H4 (cell line): ENCODE data around the gene AKAP8. TPM values are rescaled to one million over a fixed set of nuclear protein-coding genes. Genes with fewer than 3 reads are reported as not detected.

Experiments used
- DNase-seq: peaks from one replicate; pipeline ENCODE4 v3.0.0-alpha.2; 2015; ENCODE audit warnings: low spot score
- total RNA-seq: library from RNA; depleted of rRNA; stranded (reverse); fragments of >200 nt; shearing (Covaris generic); gene quantifications from 2 replicates; pipeline ENCODE4 v1.2.3, GENCODE V29; 2014

AKAP8 gene
- total RNA-seq, 1 experiment from 2014 or later: 14.4 TPM

- peak; percentile 42 for DNase-seq
Observed at GRCh38 chr19:15332311-15332996, 47.1 kb downstream of the AKAP8 start, which contains the start of gene BRD4. Gene BRD4, minus strand, starts transcription at chr19:15332539. Its CDS starts 59,440 bp downstream, at chr19:15273099.

- no peak for DNase-seq
Observed at GRCh38 chr19:15331419-15332310, 47.9 kb downstream of the AKAP8 start.

- DNase-seq: peak; percentile 36
Observed at GRCh38 chr19:15330801-15331418, 48.7 kb downstream of the AKAP8 start.

- no peak for DNase-seq
Observed at GRCh38 chr19:15328312-15328711, 51.3 kb downstream of the AKAP8 start.

- no peak for DNase-seq
Observed at GRCh38 chr19:15324791-15325519, 54.6 kb downstream of the AKAP8 start.

- DNase-seq: no peak
Observed at GRCh38 chr19:15323496-15324235, 55.9 kb downstream of the AKAP8 start.

- DNase-seq: no peak
Observed at GRCh38 chr19:15321739-15322138, 57.8 kb downstream of the AKAP8 start.

- DNase-seq: no peak
Observed at GRCh38 chr19:15320116-15320515, 59.5 kb downstream of the AKAP8 start.

GRCh38 chr19:15318241-15318691 lies 61.3 kb downstream of the AKAP8 start:
- DNase-seq: no peak

- no peak for DNase-seq
Observed at GRCh38 chr19:15317392-15318071, 62.1 kb downstream of the AKAP8 start.

- no peak for DNase-seq
Observed at GRCh38 chr19:15316498-15316897, 63.1 kb downstream of the AKAP8 start.

- DNase-seq: no peak
Observed at GRCh38 chr19:15315101-15315500, 64.5 kb downstream of the AKAP8 start.

- no peak for DNase-seq
Observed at GRCh38 chr19:15313649-15314279, 65.8 kb downstream of the AKAP8 start.

- no peak for DNase-seq
Observed at GRCh38 chr19:15307169-15307568, 72.4 kb downstream of the AKAP8 start.

GRCh38 chr19:15305582-15306334 lies 73.8 kb downstream of the AKAP8 start:
- no peak for DNase-seq

- peak; percentile 46 for DNase-seq
Observed at GRCh38 chr19:15304140-15304705, 75.4 kb downstream of the AKAP8 start.
